ENCODE results near the gene KRT1. TPM values are rescaled to one million over a fixed set of nuclear protein-coding genes. Genes with fewer than 3 reads are reported as not detected.

The KRT1 gene
- total RNA-seq, 4 donors from 2014 or later, result not detected

- TF ChIP-seq EP300 (IDR thresholded peaks at IDR 0.05), result no peak
- no peak for TF ChIP-seq POLR2A (IDR thresholded peaks at IDR 0.05; ENCODE audit: low read depth)
- TF ChIP-seq CTCF (IDR thresholded peaks at IDR 0.05), result no peak
- no peak for TF ChIP-seq POLR2AphosphoS5 (IDR thresholded peaks at IDR 0.05)
- no peak overlapping the region for H3K27ac ChIP-seq (replicated peaks in 1 of 4)
- WGBS, result 84% methylated on average over 5 of the region's 8 CpGs
- intact Hi-C loops (cut with DNase I), result no loop called here
- peaks cover 0 to 56% (median 0%) of the 10 kb centered on the region in 4 donors for H3K27me3 ChIP-seq
- no peak for DNase-seq (ENCODE audit: extremely low spot score)
- no peaks in the 10 kb centered on the region for H3K36me3 ChIP-seq
- H3K9me3 ChIP-seq, result no peaks in the 10 kb centered on the region
- H3K4me1 ChIP-seq, result peaks cover 10 to 19% (median 15%) of the 10 kb centered on the region in 4 donors
- H3K4me3 ChIP-seq, result no peak overlapping the region
These were observed 12.0 kb upstream of the KRT1 start for GRCh38 chr12:52692254-52692653.

GRCh38 chr12:52691841-52692150 lies 11.6 kb upstream of the KRT1 start:
- Histone ChIP-seq H3K4me3 (no peak overlapping the region), H3K36me3 (no peaks in the 10 kb centered on the region), H3K27me3 (peaks cover 0 to 61% (median 0%) of the 10 kb centered on the region in 4 donors), H3K4me1 (peaks cover 10 to 19% (median 15%) of the 10 kb centered on the region in 4 donors), H3K9me3 (no peaks in the 10 kb centered on the region), H3K27ac (replicated peaks in 1 of 4) (no peak overlapping the region)
- TF ChIP-seq CTCF (IDR thresholded peaks at IDR 0.05) (no peak), POLR2A (IDR thresholded peaks at IDR 0.05; ENCODE audit: low read depth) (no peak), POLR2AphosphoS5 (IDR thresholded peaks at IDR 0.05) (no peak), EP300 (IDR thresholded peaks at IDR 0.05) (no peak)
- no peak for DNase-seq (ENCODE audit: extremely low spot score)
- intact Hi-C loops (cut with DNase I), result no loop called here
- WGBS, result 61% methylated on average over 2 of the region's 2 CpGs

GRCh38 chr12:52691076-52691840 lies 11.1 kb upstream of the KRT1 start:
- Histone ChIP-seq H3K36me3 (no peaks in the 10 kb centered on the region), H3K27me3 (peaks cover 0 to 64% (median 0%) of the 10 kb centered on the region in 4 donors), H3K4me3 (peak overlapping the region; percentile 44 to 52 (median 44)), H3K27ac (replicated peaks in 1 of 4) (no peak overlapping the region), H3K9me3 (no peaks in the 10 kb centered on the region), H3K4me1 (peaks cover 10 to 19% (median 15%) of the 10 kb centered on the region in 4 donors)
- intact Hi-C loops (cut with DNase I), result no loop called here
- no peak for DNase-seq (ENCODE audit: extremely low spot score)
- WGBS, result 9% methylated on average over 22 of the region's 45 CpGs
- TF ChIP-seq EP300 (IDR thresholded peaks at IDR 0.05), result no peak
- no peak for TF ChIP-seq CTCF (IDR thresholded peaks at IDR 0.05)
- TF ChIP-seq POLR2A (IDR thresholded peaks at IDR 0.05; ENCODE audit: low read depth), result no peak
- TF ChIP-seq POLR2AphosphoS5 (IDR thresholded peaks at IDR 0.05), result no peak

- intact Hi-C loops (cut with DNase I), result no loop called here
These were observed 10.3 kb upstream of the KRT1 start for GRCh38 chr12:52690351-52691075.

More at GRCh38 chr12:52690351-52691075, 10.3 kb upstream of the KRT1 start:
- Histone ChIP-seq H3K27me3 (peaks cover 0 to 66% (median 0%) of the 10 kb centered on the region in 4 donors), H3K9me3 (no peaks in the 10 kb centered on the region), H3K4me3 (peak overlapping the region; percentile 44 to 52 (median 44)), H3K4me1 (peaks cover 10 to 19% (median 15%) of the 10 kb centered on the region in 4 donors), H3K36me3 (no peaks in the 10 kb centered on the region), H3K27ac (replicated peaks in 1 of 4) (no peak overlapping the region)
- no peak for DNase-seq (ENCODE audit: extremely low spot score)
- TF ChIP-seq POLR2AphosphoS5 (IDR thresholded peaks at IDR 0.05) (no peak), CTCF (IDR thresholded peaks at IDR 0.05) (no peak), EP300 (IDR thresholded peaks at IDR 0.05) (no peak), POLR2A (IDR thresholded peaks at IDR 0.05; ENCODE audit: low read depth) (no peak)
- WGBS, result 55% methylated on average over 6 of the region's 8 CpGs

All from esophagus muscularis mucosa (tissue), 4 donors.